Rectal smooth muscle tissue (tissue), 1 donor: ENCODE data around the gene BATF2.
"Not testable (repeated sequence)": the region's sequence is repeated elsewhere in the genome, so short reads cannot be mapped to it uniquely, and the experiment has no call there.

Source experiments
- H3K27ac ChIP-seq: one replicate; pipeline ENCODE4 v1.7.0; 2013; ENCODE audit warnings: low read depth, low read length, inconsistent platforms
- H3K27me3 ChIP-seq: one replicate; pipeline ENCODE4 v1.7.0; 2013; ENCODE audit warnings: low read length; ENCODE audit not compliant: control insufficient read depth, insufficient read depth
- H3K36me3 ChIP-seq: one replicate; pipeline ENCODE4 v1.7.0; 2013; ENCODE audit warnings: low read length; ENCODE audit not compliant: control insufficient read depth, insufficient read depth
- H3K4me1 ChIP-seq: one replicate; pipeline ENCODE4 v1.7.0; 2013; ENCODE audit warnings: low read length; ENCODE audit not compliant: control insufficient read depth, insufficient read depth
- H3K4me3 ChIP-seq: one replicate; pipeline ENCODE4 v1.7.0; 2013; ENCODE audit warnings: low read length
- H3K9ac ChIP-seq: one replicate; pipeline ENCODE4 v1.7.0; 2013; ENCODE audit warnings: low read length

The BATF2 gene

GRCh38 chr11:65003968-65004367 lies 7.2 kb upstream of the BATF2 start:
- H3K27me3 ChIP-seq, H3K4me1 ChIP-seq, H3K9ac ChIP-seq, H3K27ac ChIP-seq, H3K36me3 ChIP-seq, H3K4me3 ChIP-seq: not testable (repeated sequence)

GRCh38 chr11:65003282-65003681 lies 6.5 kb upstream of the BATF2 start:
- no peaks in the 10 kb centered on the region for H3K4me1 ChIP-seq
- no peak overlapping the region for H3K4me3 ChIP-seq
- no peaks in the 10 kb centered on the region for H3K27me3 ChIP-seq
- H3K27ac ChIP-seq = no peak overlapping the region
- no peaks in the 10 kb centered on the region for H3K36me3 ChIP-seq
- no peak overlapping the region for H3K9ac ChIP-seq

GRCh38 chr11:65002706-65003105 lies 5.9 kb upstream of the BATF2 start:
- Histone ChIP-seq H3K36me3 (no peaks in the 10 kb centered on the region), H3K27me3 (no peaks in the 10 kb centered on the region), H3K27ac (no peak overlapping the region)

GRCh38 chr11:64999478-64999877 lies 2.7 kb upstream of the BATF2 start:
- Histone ChIP-seq H3K27me3 (no peaks in the 10 kb centered on the region), H3K36me3 (no peaks in the 10 kb centered on the region), H3K4me3 (no peak overlapping the region), H3K27ac (no peak overlapping the region), H3K4me1 (peaks cover 9% of the 10 kb centered on the region), H3K9ac (no peak overlapping the region)

More at GRCh38 chr11:65002706-65003105, 5.9 kb upstream of the BATF2 start:
- H3K9ac ChIP-seq = no peak overlapping the region
- no peak overlapping the region for H3K4me3 ChIP-seq
- H3K4me1 ChIP-seq = no peaks in the 10 kb centered on the region

DNA sequence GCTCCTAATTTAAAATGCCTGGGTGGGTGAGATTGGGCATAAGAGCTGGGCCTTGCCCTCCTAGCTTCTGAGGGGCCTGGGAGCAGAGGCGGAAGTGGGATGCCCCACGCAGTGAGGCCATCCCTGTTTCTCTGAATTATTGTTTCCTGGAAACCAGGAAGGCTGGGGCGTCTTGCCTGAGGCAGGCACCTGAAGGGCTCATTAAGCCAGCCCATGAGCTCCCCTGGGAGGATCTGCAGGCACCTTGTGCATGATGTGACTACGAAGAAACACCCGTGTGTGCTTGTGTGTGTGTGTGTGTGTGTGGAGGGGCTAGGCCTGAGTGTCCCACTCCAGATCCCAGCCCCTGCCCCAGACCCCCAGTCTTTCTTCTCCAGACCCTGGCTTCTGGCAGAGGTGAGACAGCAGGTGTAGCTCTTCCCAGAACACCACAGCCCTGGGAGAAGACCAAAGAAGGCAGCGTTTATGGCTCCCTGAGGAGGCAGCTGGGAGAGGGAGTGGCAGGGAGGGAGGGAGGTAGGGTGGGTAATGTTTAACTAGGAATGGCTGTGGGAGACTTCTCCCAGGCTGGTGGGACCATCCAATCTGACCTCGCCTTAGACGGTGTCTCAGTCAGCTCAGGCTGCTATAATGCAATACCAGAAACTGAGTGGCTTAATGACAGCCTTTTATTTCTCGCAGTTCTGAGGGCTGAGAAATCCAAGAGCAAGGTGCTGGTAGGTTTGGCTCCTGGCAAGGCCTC lies 2.1 kb upstream of the BATF2 start:
- Histone ChIP-seq H3K4me3 (peak overlapping the region; percentile 18), H3K27me3 (no peaks in the 10 kb centered on the region), H3K36me3 (no peaks in the 10 kb centered on the region), H3K9ac (no peak overlapping the region), H3K4me1 (peaks cover 9% of the 10 kb centered on the region), H3K27ac (no peak overlapping the region)

GRCh38 chr11:64998141-64998540 lies 1.4 kb upstream of the BATF2 start:
- Histone ChIP-seq H3K4me1 (peaks cover 9% of the 10 kb centered on the region), H3K27ac (no peak overlapping the region), H3K27me3 (no peaks in the 10 kb centered on the region), H3K36me3 (no peaks in the 10 kb centered on the region), H3K9ac (peak overlapping the region; percentile 10), H3K4me3 (peak overlapping the region; percentile 15)

DNA sequence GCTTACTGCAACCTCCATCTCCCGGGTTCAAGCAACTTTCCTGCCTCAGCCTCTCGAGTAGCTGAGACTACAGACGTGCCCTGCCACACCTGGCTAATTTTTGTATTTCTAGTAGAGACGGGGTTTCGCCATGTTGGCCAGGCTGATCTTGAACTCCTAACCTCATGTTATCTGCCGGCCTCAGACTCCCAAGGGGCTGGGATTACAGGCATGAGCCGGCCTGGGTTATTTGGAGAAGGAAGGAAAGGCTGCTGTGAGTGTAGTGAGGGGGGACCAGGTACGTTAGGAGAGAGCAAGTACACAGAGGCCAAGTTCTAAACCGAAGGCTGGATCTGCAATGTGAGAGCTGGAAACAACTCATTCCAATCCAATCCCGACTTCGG lies 453 bp downstream of the BATF2 start:
- Histone ChIP-seq H3K36me3 (no peaks in the 10 kb centered on the region), H3K27ac (peak overlapping the region; percentile 67), H3K4me3 (peak overlapping the region; percentile 87), H3K4me1 (peaks cover 9% of the 10 kb centered on the region), H3K9ac (peak overlapping the region; percentile 82), H3K27me3 (no peaks in the 10 kb centered on the region)

- Histone ChIP-seq H3K4me3 (no peak overlapping the region), H3K27ac (no peak overlapping the region), H3K27me3 (no peaks in the 10 kb centered on the region), H3K9ac (no peak overlapping the region), H3K36me3 (no peaks in the 10 kb centered on the region), H3K4me1 (peaks cover 9% of the 10 kb centered on the region)
Measured at GRCh38 chr11:64994318-64994717, 2.5 kb downstream of the BATF2 start.

DNA sequence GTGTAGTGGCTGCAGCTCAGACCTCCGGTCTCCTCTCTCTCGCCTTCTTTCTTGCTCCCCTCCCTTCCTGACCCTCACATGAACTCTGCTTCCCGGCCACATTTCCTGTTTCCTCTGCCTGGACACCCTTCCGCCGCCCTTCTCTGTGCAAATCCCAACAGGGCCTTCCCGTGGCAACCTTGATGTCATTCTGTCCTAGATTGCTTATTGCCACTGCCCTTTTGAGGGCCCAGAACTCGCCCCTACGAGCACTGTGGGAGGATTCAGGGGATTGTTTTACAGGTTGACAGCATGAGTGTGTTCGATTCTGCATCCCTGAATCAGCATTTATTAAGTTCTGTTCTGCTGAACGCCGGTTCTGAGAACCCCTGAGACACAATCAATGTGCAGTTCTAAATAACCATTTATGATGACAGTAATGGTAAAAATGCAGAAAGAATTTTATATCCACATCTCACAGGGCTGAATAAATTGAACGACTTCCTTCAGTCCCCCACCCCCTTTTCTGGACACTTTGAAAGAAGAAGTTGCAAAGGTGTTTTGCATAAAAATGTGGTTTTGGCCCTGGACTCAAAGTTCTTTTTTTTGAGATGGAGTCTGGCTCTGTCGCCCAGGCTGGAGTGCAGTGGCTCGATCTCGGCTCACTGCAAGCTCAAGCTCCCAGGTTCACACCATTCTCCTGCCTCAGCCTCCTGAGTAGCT lies 6.4 kb downstream of the BATF2 start:
- H3K4me1 ChIP-seq = no peaks in the 10 kb centered on the region
- H3K9ac ChIP-seq = no peak overlapping the region
- no peaks in the 10 kb centered on the region for H3K27me3 ChIP-seq
- no peaks in the 10 kb centered on the region for H3K36me3 ChIP-seq
- H3K27ac ChIP-seq = peak overlapping the region; percentile 46
- H3K4me3 ChIP-seq = peak overlapping the region; percentile 38

DNA sequence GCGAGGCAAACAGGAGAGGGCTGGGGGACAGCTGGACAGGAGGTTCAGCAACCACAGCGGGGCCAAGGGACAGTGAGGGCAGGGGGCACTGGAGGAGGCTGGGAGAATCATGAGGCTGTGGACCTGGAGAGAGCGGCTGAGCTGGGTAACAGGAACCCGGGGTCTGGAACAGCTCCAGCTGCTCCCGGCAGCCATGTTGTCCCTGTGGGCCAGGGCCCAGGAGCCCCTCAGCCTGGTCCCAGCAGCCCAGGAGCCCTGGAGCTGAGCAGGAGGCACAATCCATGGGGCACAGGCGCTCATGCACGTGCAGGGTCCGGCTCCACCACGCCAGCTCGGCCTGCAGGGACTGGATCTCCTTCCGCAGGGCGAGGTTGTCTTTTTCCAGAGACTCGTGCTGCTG lies 7.4 kb downstream of the BATF2 start:
- H3K27ac ChIP-seq = no peak overlapping the region
- no peak overlapping the region for H3K9ac ChIP-seq
- H3K36me3 ChIP-seq = no peaks in the 10 kb centered on the region
- H3K4me3 ChIP-seq = peak overlapping the region; percentile 38
- no peaks in the 10 kb centered on the region for H3K27me3 ChIP-seq
- H3K4me1 ChIP-seq = no peaks in the 10 kb centered on the region

GRCh38 chr11:64987998-64988854 lies 8.5 kb downstream of the BATF2 start:
- Histone ChIP-seq H3K4me1 (no peaks in the 10 kb centered on the region), H3K27ac (no peak overlapping the region), H3K27me3 (no peaks in the 10 kb centered on the region), H3K36me3 (no peaks in the 10 kb centered on the region), H3K4me3 (no peak overlapping the region), H3K9ac (no peak overlapping the region)

- H3K4me1 ChIP-seq, H3K27ac ChIP-seq, H3K9ac ChIP-seq, H3K36me3 ChIP-seq, H3K27me3 ChIP-seq, H3K4me3 ChIP-seq: not testable (repeated sequence)
Measured at GRCh38 chr11:64983339-64983738, 13.4 kb downstream of the BATF2 start.
